ENCODE data around the gene ISCA1. TPM values are rescaled to one million over a fixed set of nuclear protein-coding genes. Genes with fewer than 3 reads are reported as not detected.

The ISCA1 gene
- total and polyA plus RNA-seq, 2 of the 8 experiments (the other 6 are each of a cell fraction or from before 2014, with no cell fraction given) = 35.0 to 40.0 TPM

DNA sequence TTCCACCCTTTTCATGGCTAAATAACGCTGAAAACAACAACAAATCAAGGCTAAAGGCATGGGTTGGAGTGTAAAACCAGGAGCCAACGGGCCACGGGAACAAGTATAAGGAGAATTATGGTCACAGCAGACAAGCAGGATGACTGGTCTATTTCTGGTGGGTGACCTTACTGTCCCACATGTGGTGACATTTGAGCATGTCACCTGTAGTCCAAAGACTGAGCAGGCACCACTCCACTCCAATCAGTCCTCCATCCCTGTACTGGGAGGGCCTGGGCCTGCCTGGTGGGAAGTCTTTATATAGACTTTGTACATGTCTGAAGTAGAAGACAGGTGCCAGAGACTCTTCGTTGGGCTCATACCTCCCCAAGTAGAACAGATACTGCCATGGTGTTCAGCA, 59.7 kb downstream of the ISCA1 start:
- H4K5ac ChIP-seq (ENCODE audit: insufficient read length, low read depth, low read length) = no peak overlapping the region
- no peak overlapping the region for H2BK12ac ChIP-seq (ENCODE audit: low read depth, low read length)
- no peak overlapping the region for H3K4me3 ChIP-seq (ENCODE audit: extremely low read depth in 1 of 4, insufficient read depth in 2 of 4, low read depth in 3 of 4, low read length in 4 of 4)
- no peak overlapping the region for H2BK120ac ChIP-seq (replicated peaks; ENCODE audit: low read depth, low read length)
- POLR2A ChIA-PET (ENCODE audit: partially characterized antibody) = interaction anchor here (0.6 to 1.9 kb wide), 3 partner anchors 122 to 177 kb away, joined by 3 to 4 read pairs (median 3); no protein-coding TSS in a partner anchor
- H3K27me3 ChIP-seq (replicated peaks in 1 of 4; ENCODE audit: control insufficient read depth in 3 of 4, extremely low read depth in 1 of 4, insufficient read depth in 3 of 4, low read length in 3 of 4) = no peaks in the 10 kb centered on the region
- H3K4me2 ChIP-seq (ENCODE audit: insufficient read depth in 1 of 2, low read depth in 2 of 2, low read length in 2 of 2) = no peak overlapping the region
- H3K36me3 ChIP-seq (ENCODE audit: control insufficient read depth in 2 of 4, insufficient read depth in 4 of 4, low read length in 3 of 4) = no peaks in the 10 kb centered on the region
- no peak for FAIRE-seq
- no peak overlapping the region for H2AK5ac ChIP-seq (ENCODE audit: low read depth, low read length)
- H3K4ac ChIP-seq (replicated peaks; ENCODE audit: insufficient read length, low read depth, low read length) = no peak overlapping the region
- TF ChIP-seq CTBP2 (IDR thresholded peaks at IDR 0.05; ENCODE audit: borderline replicate concordance, insufficient read depth, insufficient read length, low read length) (no peak), TAF7 (optimal IDR thresholded peaks at IDR 0.05; ENCODE audit: borderline replicate concordance, low read depth, low read length) (no peak), CHD1 (IDR thresholded peaks at IDR 0.05; ENCODE audit: low read depth, low read length) (no peak), POLR2AphosphoS5 (IDR thresholded peaks at IDR 0.05; ENCODE audit: low read depth, low read length) (no peak)
- TF ChIP-seq, protein P1, sequence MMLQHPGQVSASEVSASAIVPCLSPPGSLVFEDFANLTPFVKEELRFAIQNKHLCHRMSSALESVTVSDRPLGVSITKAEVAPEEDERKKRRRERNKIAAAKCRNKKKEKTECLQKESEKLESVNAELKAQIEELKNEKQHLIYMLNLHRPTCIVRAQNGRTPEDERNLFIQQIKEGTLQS (IDR thresholded peaks at IDR 0.05; ENCODE audit: insufficient read depth, low read depth, low read length) = no peak
- TF ChIP-seq, protein P2, sequence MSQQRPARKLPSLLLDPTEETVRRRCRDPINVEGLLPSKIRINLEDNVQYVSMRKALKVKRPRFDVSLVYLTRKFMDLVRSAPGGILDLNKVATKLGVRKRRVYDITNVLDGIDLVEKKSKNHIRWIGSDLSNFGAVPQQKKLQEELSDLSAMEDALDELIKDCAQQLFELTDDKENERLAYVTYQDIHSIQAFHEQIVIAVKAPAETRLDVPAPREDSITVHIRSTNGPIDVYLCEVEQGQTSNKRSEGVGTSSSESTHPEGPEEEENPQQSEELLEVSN (IDR thresholded peaks at IDR 0.05) = no peak
- no peak overlapping the region for H2BK15ac ChIP-seq (ENCODE audit: low read length)
- H3K9me3 ChIP-seq (ENCODE audit: insufficient read depth in 2 of 2, low read depth in 1 of 2, low read length in 1 of 2) = no peaks in the 10 kb centered on the region
- no peaks in the 10 kb centered on the region for H3K4me1 ChIP-seq (replicated peaks in 1 of 4; ENCODE audit: control insufficient read depth in 3 of 4, insufficient read depth in 4 of 4, low read length in 3 of 4)
- CTCF ChIA-PET (ENCODE audit: partially characterized antibody) = interaction anchor here (1.2 to 2.8 kb wide), 3 partner anchors 12 to 35 kb away, joined by 3 to 11 read pairs (median 7); no protein-coding TSS in a partner anchor
- H4K8ac ChIP-seq (ENCODE audit: extremely low read depth, insufficient read depth, low read length) = no peak overlapping the region
- no peak overlapping the region for H3K14ac ChIP-seq (ENCODE audit: insufficient read length)
- no peak overlapping the region for H2BK5ac ChIP-seq (ENCODE audit: low read depth, low read length)
- no peak overlapping the region for H2AFZ ChIP-seq (ENCODE audit: low read length)
- no peaks in the 10 kb centered on the region for H3K79me2 ChIP-seq (ENCODE audit: control insufficient read depth in 1 of 2, insufficient read depth in 2 of 2, low read length in 2 of 2)
- no peak overlapping the region for H4K91ac ChIP-seq (replicated peaks; ENCODE audit: insufficient read length, low read length)
- H3K27ac ChIP-seq (ENCODE audit: low read depth, low read length) = no peak overlapping the region
- H4K20me1 ChIP-seq (replicated peaks in 1 of 2; ENCODE audit: control insufficient read depth in 1 of 2, insufficient read depth in 2 of 2, low read length in 2 of 2) = no peaks in the 10 kb centered on the region
- H2BK20ac ChIP-seq (ENCODE audit: low read length) = no peak overlapping the region
- no peak overlapping the region for H3K9ac ChIP-seq (replicated peaks in 1 of 4; ENCODE audit: extremely low read depth in 1 of 4, low read depth in 3 of 4, low read length in 3 of 4)
- 84% methylated on average over 4 of the region's 4 CpGs; no CpG with 5 or more reads in 1 of the 2 experiments for WGBS, 2 experiments (ENCODE audit: extremely low coverage in 1 of 2, insufficient coverage in 1 of 2, insufficient read length in 1 of 2, insufficient replicate concordance in 2 of 2, low coverage in 1 of 2, low lambda C conversion rate in 2 of 2, missing lambda C conversion rate in 1 of 2)
- H3K79me1 ChIP-seq (ENCODE audit: low read depth, low read length) = no peaks in the 10 kb centered on the region
- H3K23me2 ChIP-seq (ENCODE audit: low read depth, low read length) = no peaks in the 10 kb centered on the region
- no peak overlapping the region for H3K56ac ChIP-seq (replicated peaks; ENCODE audit: insufficient read length, low read depth, low read length)
- no peak overlapping the region for H3K18ac ChIP-seq (ENCODE audit: extremely low read depth, low read length)
- no peak overlapping the region for H3K23ac ChIP-seq (ENCODE audit: insufficient read length)
- DNase-seq (ENCODE audit: low read depth in 1 of 2, low spot score in 2 of 2) = no peak

All from H1 (cell line).